Glomerular endothelial cell (primary cell): ENCODE measurements around the gene OMA1. TPM values are rescaled to one million over a fixed set of nuclear protein-coding genes. Genes with fewer than 3 reads are reported as not detected.
"Not testable (repeated sequence)": the region's sequence is repeated elsewhere in the genome, so short reads cannot be mapped to it uniquely, and the experiment has no call there.

ENCODE experiments used
- DNase-seq: peaks from one replicate; pipeline ENCODE4 v3.0.0-alpha.2; 2011; ENCODE audit warnings: low read depth, low spot score; ENCODE audit errors: extremely low read depth
- total RNA-seq: library from RNA; depleted of rRNA; stranded (reverse); fragments of >200 nt; gene quantifications from 2 replicates; pipeline ENCODE4 v1.2.3, GENCODE V29; 2015

OMA1 gene
- total RNA-seq, result 8.9 and 9.3 TPM in 2 replicates

GRCh38 chr1:58546520-58547308 lies at the start of gene OMA1:
TSS of gene OMA1 (minus strand) at chr1:58546726. CDS start at chr1:58539294, 7,432 bp downstream.
- DNase-seq, result peak; percentile 78

GRCh38 chr1:58594546-58594945 lies 48.0 kb upstream of the OMA1 start:
- DNase-seq, result no peak

- peak; percentile 89 for DNase-seq
These were observed 46.1 kb upstream of the OMA1 start for GRCh38 chr1:58592522-58593134.

- DNase-seq, result no peak
These were observed 45.3 kb upstream of the OMA1 start for GRCh38 chr1:58591806-58592205.

GRCh38 chr1:58590019-58590418 lies 43.5 kb upstream of the OMA1 start:
- no peak for DNase-seq

GRCh38 chr1:58588396-58588795 lies 41.9 kb upstream of the OMA1 start:
- no peak for DNase-seq

- DNase-seq, result no peak
These were observed 41.1 kb upstream of the OMA1 start for GRCh38 chr1:58587667-58588066.

- no peak for DNase-seq
These were observed 39.7 kb upstream of the OMA1 start for GRCh38 chr1:58586271-58586670.

- DNase-seq, result no peak
These were observed 39.1 kb upstream of the OMA1 start for GRCh38 chr1:58585581-58586151.

GRCh38 chr1:58585166-58585565 lies 38.6 kb upstream of the OMA1 start:
- DNase-seq, result no peak

- DNase-seq, result no peak
These were observed 37.8 kb upstream of the OMA1 start for GRCh38 chr1:58584082-58584895.

GRCh38 chr1:58583496-58583895 lies 37.0 kb upstream of the OMA1 start:
- DNase-seq, result no peak

- DNase-seq, result not testable (repeated sequence)
These were observed 35.6 kb upstream of the OMA1 start for GRCh38 chr1:58582143-58582542.

GRCh38 chr1:58581641-58582040 lies 35.1 kb upstream of the OMA1 start:
- DNase-seq, result no peak

GRCh38 chr1:58580186-58580585 lies 33.7 kb upstream of the OMA1 start:
- no peak for DNase-seq

GRCh38 chr1:58577654-58578030 lies 31.1 kb upstream of the OMA1 start:
- no peak for DNase-seq

GRCh38 chr1:58576727-58577653 lies 30.5 kb upstream of the OMA1 start, which contains the start of gene TACSTD2:
TSS of gene TACSTD2 (minus strand) at chr1:58577252. CDS start at chr1:58577156, 96 bp downstream.
- DNase-seq, result no peak

- no peak for DNase-seq
These were observed 29.8 kb upstream of the OMA1 start for GRCh38 chr1:58576325-58576726.

GRCh38 chr1:58575551-58576324 lies 29.2 kb upstream of the OMA1 start:
- no peak for DNase-seq
